Measurements from ENCODE around the gene CEND1. TPM values are rescaled to one million over a fixed set of nuclear protein-coding genes. Genes with fewer than 3 reads are reported as not detected.

Gene CEND1
- total RNA-seq, 1 experiment from 2014 or later: 0.81 TPM

DNA sequence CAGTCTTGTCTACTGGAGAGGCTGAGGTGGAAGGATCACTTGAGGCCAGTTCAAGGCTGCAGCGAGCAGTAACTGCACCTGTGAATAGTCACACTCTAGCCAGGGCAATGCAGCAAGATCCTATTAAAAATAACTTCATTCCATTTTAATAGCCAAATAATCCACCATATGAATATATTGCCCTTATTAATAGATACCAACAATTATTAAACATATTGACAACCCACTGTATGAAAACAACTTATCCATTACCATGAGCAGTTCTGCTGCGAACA lies 23.0 kb downstream of the CEND1 start:
- no peaks in the 10 kb centered on the region for H4K20me1 ChIP-seq (ENCODE audit: control insufficient read depth, insufficient read depth, insufficient read length)
- H2AK5ac ChIP-seq (ENCODE audit: insufficient read length, low read length): no peak overlapping the region
- Mint-ChIP-seq H3K36me3 (ENCODE audit: insufficient read depth in 1 of 3, low read depth in 3 of 3) (peaks cover 15 to 62% (median 58%) of the 10 kb centered on the region in 3 experiments; a peak in 6 of 7 replicates), H3K4me1 (peaks cover 11 to 15% of the 10 kb centered on the region in 2 experiments), H3K27me3 (ENCODE audit: low read depth) (no peaks in the 10 kb centered on the region), H3K9me3 (no peaks in the 10 kb centered on the region), H3K4me3 (no peak overlapping the region), H3K27ac (peak overlapping the region in 2 of 3 experiments; percentile 33 to 70; a peak in 3 of 7 replicates)
- no peak overlapping the region for H4K91ac ChIP-seq (ENCODE audit: insufficient read length, low read depth, low read length)
- H3K9ac ChIP-seq (ENCODE audit: extremely low read depth, insufficient read length, low read length): no peak overlapping the region
- no peaks in the 10 kb centered on the region for H3K9me3 ChIP-seq (ENCODE audit: control insufficient read depth, low read depth, low read length)
- no peak overlapping the region for H2BK20ac ChIP-seq (ENCODE audit: low read depth, low read length, poor library complexity, severe bottlenecking)
- no peak overlapping the region for H3K18ac ChIP-seq (ENCODE audit: insufficient read length, low read depth, low read length)
- H2BK12ac ChIP-seq (ENCODE audit: insufficient read length, low read depth, low read length): no peak overlapping the region
- no peaks in the 10 kb centered on the region for H3K79me1 ChIP-seq (ENCODE audit: insufficient read depth, low read depth, low read length, poor library complexity, severe bottlenecking)
- DNase-seq: no peak
- H3K4me1 ChIP-seq (ENCODE audit: insufficient read depth, low read length): no peaks in the 10 kb centered on the region
- no peak overlapping the region for H2BK120ac ChIP-seq (ENCODE audit: low read depth, low read length, poor library complexity, severe bottlenecking)
- H3K27me3 ChIP-seq (ENCODE audit: insufficient read depth, low read length): no peaks in the 10 kb centered on the region
- no peaks in the 10 kb centered on the region for H3K23me2 ChIP-seq (ENCODE audit: insufficient read length, low read depth, low read length, poor library complexity, severe bottlenecking)
- H3K27ac ChIP-seq (ENCODE audit: insufficient read length, low read depth, low read length): no peak overlapping the region
- H3K4ac ChIP-seq (ENCODE audit: low read depth, low read length): no peak overlapping the region
- H4K5ac ChIP-seq (ENCODE audit: insufficient read length, low read depth, low read length): no peak overlapping the region
- H3K23ac ChIP-seq (ENCODE audit: insufficient read length, low read depth, low read length): no peak overlapping the region
- TF ChIP-seq, protein P1, sequence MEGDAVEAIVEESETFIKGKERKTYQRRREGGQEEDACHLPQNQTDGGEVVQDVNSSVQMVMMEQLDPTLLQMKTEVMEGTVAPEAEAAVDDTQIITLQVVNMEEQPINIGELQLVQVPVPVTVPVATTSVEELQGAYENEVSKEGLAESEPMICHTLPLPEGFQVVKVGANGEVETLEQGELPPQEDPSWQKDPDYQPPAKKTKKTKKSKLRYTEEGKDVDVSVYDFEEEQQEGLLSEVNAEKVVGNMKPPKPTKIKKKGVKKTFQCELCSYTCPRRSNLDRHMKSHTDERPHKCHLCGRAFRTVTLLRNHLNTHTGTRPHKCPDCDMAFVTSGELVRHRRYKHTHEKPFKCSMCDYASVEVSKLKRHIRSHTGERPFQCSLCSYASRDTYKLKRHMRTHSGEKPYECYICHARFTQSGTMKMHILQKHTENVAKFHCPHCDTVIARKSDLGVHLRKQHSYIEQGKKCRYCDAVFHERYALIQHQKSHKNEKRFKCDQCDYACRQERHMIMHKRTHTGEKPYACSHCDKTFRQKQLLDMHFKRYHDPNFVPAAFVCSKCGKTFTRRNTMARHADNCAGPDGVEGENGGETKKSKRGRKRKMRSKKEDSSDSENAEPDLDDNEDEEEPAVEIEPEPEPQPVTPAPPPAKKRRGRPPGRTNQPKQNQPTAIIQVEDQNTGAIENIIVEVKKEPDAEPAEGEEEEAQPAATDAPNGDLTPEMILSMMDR (conservative IDR thresholded peaks at IDR 0.05): no peak
- H3K14ac ChIP-seq (ENCODE audit: insufficient read depth, low read length): no peak overlapping the region; the same call in 1 of the 2 replicates
- no peak overlapping the region for H3T11ph ChIP-seq (ENCODE audit: low read length)
- H3K79me2 ChIP-seq (ENCODE audit: insufficient read depth, low read length): no peaks in the 10 kb centered on the region
- no peak overlapping the region for H3K4me2 ChIP-seq (ENCODE audit: insufficient read depth, insufficient read length, low read length)
- WGBS (ENCODE audit: extremely low coverage, insufficient read length, low lambda C conversion rate): no CpG with 5 or more reads among the region's 2 CpGs
- H3K56ac ChIP-seq (ENCODE audit: insufficient read length, low read depth, low read length): no peak overlapping the region
- H2AFZ ChIP-seq (ENCODE audit: low read length): no peak overlapping the region
- no peak overlapping the region for H2BK5ac ChIP-seq (ENCODE audit: insufficient read length, low read length)
- H4K8ac ChIP-seq (replicated peaks; ENCODE audit: insufficient read length, low read depth, low read length): no peak overlapping the region
- no peak overlapping the region for H2BK15ac ChIP-seq (ENCODE audit: low read depth, low read length)

All from H9 (cell line).